Esophagus muscularis mucosa (tissue), 4 donors: ENCODE data around the gene BATF3. TPM values are rescaled to one million over a fixed set of nuclear protein-coding genes. Genes with fewer than 3 reads are reported as not detected.

ENCODE experiments used
- DNase-seq: peaks from one replicate; pipeline ENCODE4 v3.0.0-alpha.2; 2017; ENCODE audit errors: extremely low spot score
- H3K27ac ChIP-seq, 4 donors: fragments of 200-600 bp; sonication (generic); replicated peaks in 1 of 4; 1 replicate in 3 of 4; 2 replicates in 1 of 4; pipeline ENCODE4 v1.5.1; 2016 to 2019; ENCODE audit warnings: mild to moderate bottlenecking in 1 of 4
- H3K27me3 ChIP-seq, 4 donors: fragments of 200-600 bp; sonication (generic); one replicate each; pipeline versions ENCODE4 v1.5.1 to v1.6.0; 2016 to 2019
- H3K36me3 ChIP-seq, 4 donors: fragments of 200-600 bp; sonication (generic); one replicate each; pipeline ENCODE4 v1.5.1; 2016 to 2019
- H3K4me1 ChIP-seq, 4 donors: fragments of 200-600 bp; sonication (generic); one replicate each; pipeline ENCODE4 v1.5.1; 2016 to 2019
- H3K4me3 ChIP-seq, 4 donors: fragments of 200-600 bp; sonication (generic); 1 replicate in 2 of 4; 2 replicates in 2 of 4; pipeline ENCODE4 v1.5.1; 2016 to 2019; ENCODE audit warnings: mild to moderate bottlenecking in 4 of 4, moderate library complexity in 1 of 4
- H3K9me3 ChIP-seq, 4 donors: fragments of 200-600 bp; sonication (generic); 1 replicate in 3 of 4; 2 replicates in 1 of 4; pipeline ENCODE4 v1.5.1; 2016 to 2019
- EP300 ChIP-seq: sonication (generic); formaldehyde crosslinking; IDR thresholded peaks from one replicate; pipeline ENCODE4 v1.6.1; 2017; ENCODE audit warnings: antibody characterized with exemption
- POLR2A ChIP-seq: fragments of 450-650 bp; IDR thresholded peaks from one replicate; pipeline ENCODE4 v1.6.1; 2017; ENCODE audit warnings: antibody characterized with exemption, moderate library complexity, mild to moderate bottlenecking, low read depth
- POLR2AphosphoS5 ChIP-seq, 2 donors: sonication (generic); formaldehyde crosslinking; IDR thresholded peaks; one replicate each; pipeline ENCODE4 v1.6.1; 2017; ENCODE audit warnings: antibody characterized with exemption in 2 of 2
- WGBS: methylation state at CpG from one replicate; pipeline ENCODE4 v1.1.5; 2018; 5-methylcytosine and 5-hydroxymethylcytosine counted together
- intact Hi-C: fragments of 100-400 bp; cut with DNase I; formaldehyde crosslinking; loops from one replicate; pipeline ENCODE4 v1.15.1; 2023
- total RNA-seq, 4 donors: library from RNA; depleted of rRNA; stranded (reverse); fragments of >200 nt; gene quantifications; one replicate each; pipeline versions ENCODE4 v1.1.0 to v1.2.1, GENCODE V29; 2016
- TF ChIP-seq, protein P1 (sequence below), 3 experiments: fragments of 200-600 bp in 2 of 3; fragments of 450-650 bp in 1 of 3; sonication (generic) in 2 of 3; IDR thresholded peaks; one replicate each; pipeline ENCODE4 v1.5.1; 2017 to 2019; ENCODE audit warnings: antibody characterized with exemption in 3 of 3, mild to moderate bottlenecking in 2 of 3, moderate library complexity in 1 of 3

The BATF3 gene
- total RNA-seq, 4 donors from 2014 or later = 2.1 to 8.1 (median 5.9) TPM

- H3K27me3 ChIP-seq = peaks cover 0 to 4% (median 0%) of the 10 kb centered on the region in 4 donors
- H3K4me3 ChIP-seq = no peak overlapping the region
- WGBS = 97% methylated on average over 2 of the region's 2 CpGs
- H3K9me3 ChIP-seq = no peaks in the 10 kb centered on the region
- H3K27ac ChIP-seq = no peak overlapping the region
- H3K36me3 ChIP-seq = peaks cover 0 to 3% (median 0%) of the 10 kb centered on the region in 4 donors
- H3K4me1 ChIP-seq = no peaks in the 10 kb centered on the region
- DNase-seq = no peak
- intact Hi-C loops = no loop called here
- TF ChIP-seq, protein P1, sequence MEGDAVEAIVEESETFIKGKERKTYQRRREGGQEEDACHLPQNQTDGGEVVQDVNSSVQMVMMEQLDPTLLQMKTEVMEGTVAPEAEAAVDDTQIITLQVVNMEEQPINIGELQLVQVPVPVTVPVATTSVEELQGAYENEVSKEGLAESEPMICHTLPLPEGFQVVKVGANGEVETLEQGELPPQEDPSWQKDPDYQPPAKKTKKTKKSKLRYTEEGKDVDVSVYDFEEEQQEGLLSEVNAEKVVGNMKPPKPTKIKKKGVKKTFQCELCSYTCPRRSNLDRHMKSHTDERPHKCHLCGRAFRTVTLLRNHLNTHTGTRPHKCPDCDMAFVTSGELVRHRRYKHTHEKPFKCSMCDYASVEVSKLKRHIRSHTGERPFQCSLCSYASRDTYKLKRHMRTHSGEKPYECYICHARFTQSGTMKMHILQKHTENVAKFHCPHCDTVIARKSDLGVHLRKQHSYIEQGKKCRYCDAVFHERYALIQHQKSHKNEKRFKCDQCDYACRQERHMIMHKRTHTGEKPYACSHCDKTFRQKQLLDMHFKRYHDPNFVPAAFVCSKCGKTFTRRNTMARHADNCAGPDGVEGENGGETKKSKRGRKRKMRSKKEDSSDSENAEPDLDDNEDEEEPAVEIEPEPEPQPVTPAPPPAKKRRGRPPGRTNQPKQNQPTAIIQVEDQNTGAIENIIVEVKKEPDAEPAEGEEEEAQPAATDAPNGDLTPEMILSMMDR (IDR thresholded peaks at IDR 0.05) = no peak
- TF ChIP-seq EP300 (no peak), POLR2A (no peak), POLR2AphosphoS5 (IDR thresholded peaks at IDR 0.05) (no peak)
Observed at GRCh38 chr1:212687811-212688210, 11.8 kb downstream of the BATF3 start.

DNA sequence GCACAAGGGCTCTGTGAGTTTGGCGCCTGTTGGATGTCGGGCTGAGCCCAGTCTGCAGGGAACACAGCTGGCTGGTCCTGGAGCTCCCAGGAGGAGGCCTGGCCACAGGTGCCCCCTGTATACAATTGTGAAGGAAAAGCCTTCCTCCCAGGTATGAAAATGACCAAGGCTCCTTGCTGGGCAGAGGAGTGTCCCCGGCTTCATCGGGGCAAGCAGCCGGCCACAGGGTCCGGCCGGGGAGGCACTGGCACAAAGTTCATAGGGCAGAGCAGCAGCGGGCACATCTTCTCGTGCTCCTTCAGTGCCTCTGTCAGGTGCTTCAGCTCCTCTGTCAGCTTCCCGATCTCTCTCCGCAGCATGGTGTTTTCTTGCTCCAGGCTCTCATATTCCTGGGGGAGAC is 13.0 kb downstream of the BATF3 start:
- Histone ChIP-seq H3K36me3 (peaks cover 0 to 3% (median 0%) of the 10 kb centered on the region in 4 donors), H3K9me3 (no peaks in the 10 kb centered on the region), H3K4me3 (no peak overlapping the region), H3K27me3 (peaks cover 0 to 4% (median 0%) of the 10 kb centered on the region in 4 donors), H3K4me1 (no peaks in the 10 kb centered on the region), H3K27ac (no peak overlapping the region)
- intact Hi-C loops = no loop called here
- DNase-seq = no peak
- TF ChIP-seq EP300 = no peak
- TF ChIP-seq, protein P1 (IDR thresholded peaks at IDR 0.05) = no peak
- no peak for TF ChIP-seq POLR2A
- no peak for TF ChIP-seq POLR2AphosphoS5 (IDR thresholded peaks at IDR 0.05)
- WGBS = 96% methylated on average over 10 of the region's 11 CpGs

DNA sequence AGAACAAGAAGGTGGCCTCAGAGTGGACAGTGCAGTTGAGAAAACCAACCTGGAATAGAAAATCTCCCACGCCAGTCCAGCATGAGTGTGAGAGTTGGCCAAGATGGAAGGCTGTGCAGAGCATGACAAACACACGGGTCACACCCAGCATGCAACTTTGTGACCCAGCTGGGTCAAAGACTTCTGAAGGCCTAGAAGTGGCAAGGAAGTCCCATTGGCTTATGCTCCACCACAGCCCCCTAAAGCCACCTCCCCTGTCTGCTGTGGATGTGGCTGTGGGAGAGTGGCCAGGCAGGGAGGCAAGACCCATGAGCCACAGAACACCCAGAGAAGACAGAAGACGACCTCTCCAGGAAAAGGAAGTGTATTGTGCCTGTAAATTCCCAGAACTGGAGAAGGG is 13.6 kb downstream of the BATF3 start:
- no peak overlapping the region for H3K27ac ChIP-seq
- no peaks in the 10 kb centered on the region for H3K4me1 ChIP-seq
- H3K4me3 ChIP-seq = no peak overlapping the region
- WGBS = 93% methylated on average over 3 of the region's 3 CpGs
- no peaks in the 10 kb centered on the region for H3K9me3 ChIP-seq
- H3K27me3 ChIP-seq = peaks cover 0 to 4% (median 0%) of the 10 kb centered on the region in 4 donors
- DNase-seq = no peak
- peaks cover 0 to 3% (median 0%) of the 10 kb centered on the region in 4 donors for H3K36me3 ChIP-seq
- intact Hi-C loops = no loop called here
- TF ChIP-seq POLR2AphosphoS5 (IDR thresholded peaks at IDR 0.05) (no peak), EP300 (no peak), POLR2A (no peak)
- TF ChIP-seq, protein P1 (IDR thresholded peaks at IDR 0.05) = no peak

GRCh38 chr1:212685429-212685828 is 14.2 kb downstream of the BATF3 start:
- Histone ChIP-seq H3K4me1 (no peaks in the 10 kb centered on the region), H3K9me3 (no peaks in the 10 kb centered on the region), H3K27me3 (peaks cover 0 to 4% (median 0%) of the 10 kb centered on the region in 4 donors), H3K4me3 (no peak overlapping the region), H3K27ac (no peak overlapping the region), H3K36me3 (peaks cover 0 to 3% (median 0%) of the 10 kb centered on the region in 4 donors)
- TF ChIP-seq EP300 (no peak), POLR2A (no peak), POLR2AphosphoS5 (IDR thresholded peaks at IDR 0.05) (no peak)
- TF ChIP-seq, protein P1 (IDR thresholded peaks at IDR 0.05) = no peak
- no peak for DNase-seq
- intact Hi-C loops = no loop called here
- 47% methylated on average over 2 of the region's 2 CpGs for WGBS

GRCh38 chr1:212684521-212685090 is 15.0 kb downstream of the BATF3 start:
- peaks cover 0 to 4% (median 0%) of the 10 kb centered on the region in 4 donors for H3K27me3 ChIP-seq
- no peak for DNase-seq
- peaks cover 0 to 3% (median 0%) of the 10 kb centered on the region in 4 donors for H3K36me3 ChIP-seq
- TF ChIP-seq POLR2A (no peak), POLR2AphosphoS5 (IDR thresholded peaks at IDR 0.05) (no peak)
- TF ChIP-seq, protein P1 (IDR thresholded peaks at IDR 0.05) = no peak
- no peak overlapping the region for H3K4me3 ChIP-seq
- H3K27ac ChIP-seq = no peak overlapping the region
- H3K9me3 ChIP-seq = no peaks in the 10 kb centered on the region
- 92% methylated on average over 10 of the region's 11 CpGs for WGBS
- intact Hi-C loops = no loop called here
- no peaks in the 10 kb centered on the region for H3K4me1 ChIP-seq
